Panc1 (cell line): ENCODE measurements around the gene SKI. TPM values are rescaled to one million over a fixed set of nuclear protein-coding genes. Genes with fewer than 3 reads are reported as not detected.
"Not testable (repeated sequence)": the region's sequence is repeated elsewhere in the genome, so short reads cannot be mapped to it uniquely, and the experiment has no call there.

Experiments used
- ATAC-seq: fragments of 200-7000 bp; cut with Tn5 transposase; 2 replicates; pipeline ENCODE4 v1.9.1; 2020; ENCODE audit warnings: mild to moderate bottlenecking, moderate library complexity
- BruUV-seq: library from RNA; stranded (reverse); fragments of 400-500 nt; replicated peaks from 2 replicates; lab custom pipeline; 2021; lab: Mats Ljungman, UMichigan
- CTCF ChIA-PET: fragments of 300-600 bp; sonication (Branson Sonifier 250); formaldehyde crosslinking; loops from one replicate; lab custom pipeline; 2022; ENCODE audit warnings: antibody characterized with exemption; lab: Charles Lee
- POLR2A ChIA-PET: fragments of 300-600 bp; sonication (Branson Sonifier 250); formaldehyde crosslinking; loops from one replicate; lab custom pipeline; 2022; ENCODE audit warnings: antibody characterized with exemption; lab: Charles Lee
- DNase-seq: peaks from one replicate; pipeline ENCODE4 v3.0.0-alpha.2; 2010; ENCODE audit warnings: low read depth, low spot score
- H3K27ac ChIP-seq: 2 replicates; pipeline ENCODE4 v1.5.1; 2011; ENCODE audit warnings: mild to moderate bottlenecking, low read length, inconsistent platforms
- H3K27me3 ChIP-seq: fragments of 200-500 bp; sonication (Bioruptor generic); 2 replicates; pipeline ENCODE4 v1.6.0; 2014; ENCODE audit warnings: low read length, inconsistent platforms; ENCODE audit not compliant: control insufficient read depth, insufficient read depth
- H3K36me3 ChIP-seq: fragments of 200-500 bp; sonication (Bioruptor generic); 2 replicates; pipeline ENCODE4 v1.5.1; 2014; ENCODE audit warnings: inconsistent platforms, mild to moderate bottlenecking, low read length, moderate library complexity; ENCODE audit not compliant: control insufficient read depth, insufficient read depth
- H3K4me1 ChIP-seq: 2 replicates; pipeline ENCODE4 v1.5.1; 2011; ENCODE audit warnings: inconsistent platforms, mild to moderate bottlenecking, low read length, moderate library complexity; ENCODE audit not compliant: control insufficient read depth, insufficient read depth
- H3K4me3 ChIP-seq, 2 experiments: 2 replicates each; pipeline ENCODE4 v1.5.1; 2011 to 2012; ENCODE audit warnings: low read depth in 2 of 2, low read length in 2 of 2, mild to moderate bottlenecking in 2 of 2, inconsistent platforms in 1 of 2, moderate library complexity in 1 of 2
- H3K9me3 ChIP-seq: fragments of 200-500 bp; sonication (Bioruptor generic); 2 replicates; pipeline ENCODE4 v1.5.1; 2014; ENCODE audit warnings: low read depth, mild to moderate bottlenecking, inconsistent platforms, low read length, moderate library complexity; ENCODE audit not compliant: control insufficient read depth, insufficient read depth
- CTCF ChIP-seq: fragments of 450-650 bp; IDR thresholded peaks from 2 replicates; pipeline ENCODE4 v1.5.1; 2017; ENCODE audit warnings: mild to moderate bottlenecking
- POLR2AphosphoS5 ChIP-seq: IDR thresholded peaks from 2 replicates; pipeline ENCODE4 v1.6.1; 2012; ENCODE audit warnings: mild to moderate bottlenecking, low read depth, low read length, moderate library complexity
- REST ChIP-seq, 2 experiments: IDR thresholded peaks; 2 replicates each; pipeline ENCODE4 v1.6.1; 2011 to 2012; ENCODE audit warnings: low read depth in 2 of 2, control low read depth in 1 of 2, low read length in 1 of 2, mild to moderate bottlenecking in 1 of 2, moderate library complexity in 1 of 2; ENCODE audit not compliant: insufficient read depth in 1 of 2
- SIN3A ChIP-seq: IDR thresholded peaks from 2 replicates; pipeline ENCODE4 v1.6.1; 2012; ENCODE audit warnings: low read depth, mild to moderate bottlenecking, low read length, moderate library complexity, borderline replicate concordance; ENCODE audit not compliant: insufficient read depth
- TCF7L2 ChIP-seq: IDR thresholded peaks from 2 replicates; pipeline ENCODE4 v1.6.1; 2011; ENCODE audit warnings: mild to moderate bottlenecking, low read depth, low read length, inconsistent platforms
- in situ Hi-C: cut with HindIII; loops from 2 replicates; pipeline ENCODE4 v1.10.0; 2016; ENCODE audit warnings: low sequenced_read_pairs, low pct_unique_long_range_greater_than_20kb
- intact Hi-C: fragments of 100-400 bp; cut with micrococcal nuclease; formaldehyde crosslinking; loops from one replicate; pipeline ENCODE4 v1.10.0; 2022; ENCODE audit not compliant: unreplicated experiment
- total RNA-seq: library from RNA; stranded (reverse); gene quantifications from one replicate; pipeline ENCODE4 v1.2.1, GENCODE V29; 2021; ENCODE audit not compliant: unreplicated experiment

Gene SKI
- total RNA-seq, 1 experiment from 2014 or later: 63.2 TPM

- in situ Hi-C loops: no loop called here
- CTCF ChIA-PET: no interaction called here
- Histone ChIP-seq H3K4me1 (peaks cover 28% of the 10 kb centered on the region), H3K9me3 (no peaks in the 10 kb centered on the region), H3K27me3 (no peaks in the 10 kb centered on the region), H3K4me3 (no peak overlapping the region), H3K27ac (no peak overlapping the region), H3K36me3 (no peaks in the 10 kb centered on the region)
- POLR2A ChIA-PET: no interaction called here
- ATAC-seq (no peak), DNase-seq (no peak)
- intact Hi-C loops: no loop called here
- BruUV-seq: no TSS peak
- TF ChIP-seq SIN3A (no peak), REST (IDR thresholded peaks at IDR 0.05; ENCODE audit: insufficient read depth in 1 of 2, low read depth in 2 of 2, low read length in 1 of 2) (no peak), CTCF (no peak), TCF7L2 (no peak), POLR2AphosphoS5 (no peak)
These were observed 13.7 kb downstream of the SKI start for GRCh38 chr1:2241820-2242219.

- Histone ChIP-seq H3K9me3 (no peaks in the 10 kb centered on the region), H3K27ac (no peak overlapping the region), H3K4me3 (no peak overlapping the region), H3K27me3 (no peaks in the 10 kb centered on the region), H3K36me3 (no peaks in the 10 kb centered on the region), H3K4me1 (peaks cover 25% of the 10 kb centered on the region)
- POLR2A ChIA-PET: no interaction called here
- TF ChIP-seq TCF7L2 (no peak), CTCF (no peak), POLR2AphosphoS5 (no peak), SIN3A (no peak), REST (IDR thresholded peaks at IDR 0.05; ENCODE audit: insufficient read depth in 1 of 2, low read depth in 2 of 2, low read length in 1 of 2) (no peak)
- CTCF ChIA-PET: no interaction called here
- in situ Hi-C loops: no loop called here
- DNase-seq (no peak), ATAC-seq (no peak)
- intact Hi-C loops: no loop called here
- BruUV-seq: TSS peak; percentile 21
These were observed 15.0 kb downstream of the SKI start for GRCh38 chr1:2242814-2243725.

- not testable (repeated sequence) for DNase-seq
These were observed 18.9 kb downstream of the SKI start for GRCh38 chr1:2247045-2247394.

More at GRCh38 chr1:2247045-2247394, 18.9 kb downstream of the SKI start:
- intact Hi-C loops, BruUV-seq, H3K9me3 ChIP-seq, H3K4me3 ChIP-seq, H3K27me3 ChIP-seq, H3K36me3 ChIP-seq, H3K27ac ChIP-seq, CTCF ChIA-PET, in situ Hi-C loops, ATAC-seq, POLR2A ChIA-PET: not testable (repeated sequence)
- H3K4me1 ChIP-seq: peaks cover 27% of the 10 kb centered on the region
